Ascending aorta (tissue), 2 donors: Measurements from ENCODE around the gene PSORS1C1. TPM values are rescaled to one million over a fixed set of nuclear protein-coding genes. Genes with fewer than 3 reads are reported as not detected.

Source experiments
- DNase-seq, 2 donors: peaks; one replicate each; pipeline ENCODE4 v3.0.0-alpha.2; 2019; ENCODE audit warnings: low spot score in 2 of 2
- H3K27ac ChIP-seq, 2 donors: fragments of 200-600 bp; sonication (generic); one replicate each; pipeline ENCODE4 v1.5.1; 2016 to 2017; ENCODE audit warnings: mild to moderate bottlenecking in 1 of 2
- H3K27me3 ChIP-seq: fragments of 200-600 bp; sonication (generic); one replicate; pipeline ENCODE4 v1.5.1; 2017
- H3K36me3 ChIP-seq, 2 donors: fragments of 200-600 bp; sonication (generic); one replicate each; pipeline ENCODE4 v1.5.1; 2016
- H3K4me1 ChIP-seq, 2 donors: fragments of 200-600 bp; sonication (generic); one replicate each; pipeline ENCODE4 v1.5.1; 2016 to 2017; ENCODE audit warnings: mild to moderate bottlenecking in 1 of 2
- H3K4me3 ChIP-seq, 2 donors: fragments of 200-600 bp; sonication (generic); one replicate each; pipeline ENCODE4 v1.5.1; 2016 to 2017; ENCODE audit warnings: mild to moderate bottlenecking in 1 of 2
- H3K9me3 ChIP-seq, 2 donors: fragments of 200-600 bp; sonication (generic); one replicate each; pipeline ENCODE4 v1.5.1; 2016
- CTCF ChIP-seq, 3 experiments: fragments of 200-600 bp in 2 of 3; fragments of 450-650 bp in 1 of 3; sonication (generic) in 2 of 3; IDR thresholded peaks; one replicate each; pipeline ENCODE4 v1.5.1; 2016 to 2019; ENCODE audit warnings: antibody characterized with exemption in 3 of 3, mild to moderate bottlenecking in 1 of 3, moderate library complexity in 1 of 3
- intact Hi-C: fragments of 100-400 bp; cut with DNase I; formaldehyde crosslinking; loops from one replicate; pipeline ENCODE4 v1.15.1; 2023
- total RNA-seq: library from RNA; depleted of rRNA; stranded (reverse); fragments of >200 nt; gene quantifications from one replicate; pipeline ENCODE4 v1.1.0, GENCODE V29; 2016

Gene PSORS1C1
- total RNA-seq, 1 donor from 2014 or later = not detected

- Histone ChIP-seq H3K27ac (no peak overlapping the region), H3K9me3 (no peaks in the 10 kb centered on the region), H3K36me3 (no peaks in the 10 kb centered on the region), H3K27me3 (no peaks in the 10 kb centered on the region), H3K4me1 (peaks cover 0 to 8% of the 10 kb centered on the region in 2 donors), H3K4me3 (no peak overlapping the region)
- peak in 1 of 3 experiments; percentile 27 for TF ChIP-seq CTCF (IDR thresholded peaks at IDR 0.05)
- DNase-seq = no peak
- intact Hi-C loops = no loop called here
These were observed 30.8 kb upstream of the PSORS1C1 start for GRCh38 chr6:31083742-31084354.

- Histone ChIP-seq H3K27me3 (no peaks in the 10 kb centered on the region), H3K27ac (no peak overlapping the region), H3K4me1 (peaks cover 0 to 5% of the 10 kb centered on the region in 2 donors), H3K36me3 (no peaks in the 10 kb centered on the region), H3K4me3 (no peak overlapping the region), H3K9me3 (no peaks in the 10 kb centered on the region)
- intact Hi-C loops = loop anchor here (2.0 to 5.0 kb wide), 3 partner anchors 172 to 545 kb away; partner anchors contain the start of gene VARS2
- no peak for TF ChIP-seq CTCF (IDR thresholded peaks at IDR 0.05)
- no peak for DNase-seq
These were observed 27.7 kb upstream of the PSORS1C1 start for GRCh38 chr6:31086788-31087440.

GRCh38 chr6:31087494-31088089 lies 27.0 kb upstream of the PSORS1C1 start:
- no peaks in the 10 kb centered on the region for H3K27me3 ChIP-seq
- H3K27ac ChIP-seq = no peak overlapping the region
- peak; percentile 71 to 79 (median 72) for TF ChIP-seq CTCF (IDR thresholded peaks at IDR 0.05)
- DNase-seq = peak; percentile 16 to 90
- no peaks in the 10 kb centered on the region for H3K9me3 ChIP-seq
- no peak overlapping the region for H3K4me3 ChIP-seq
- H3K36me3 ChIP-seq = no peaks in the 10 kb centered on the region
- intact Hi-C loops = loop anchor here (2.0 to 5.0 kb wide), 3 partner anchors 173 to 545 kb away; partner anchors contain the start of gene VARS2
- peaks cover 0 to 5% of the 10 kb centered on the region in 2 donors for H3K4me1 ChIP-seq

- Histone ChIP-seq H3K27ac (no peak overlapping the region), H3K4me3 (no peak overlapping the region), H3K4me1 (peaks cover 0 to 5% of the 10 kb centered on the region in 2 donors), H3K27me3 (no peaks in the 10 kb centered on the region), H3K36me3 (no peaks in the 10 kb centered on the region), H3K9me3 (no peaks in the 10 kb centered on the region)
- no peak for TF ChIP-seq CTCF (IDR thresholded peaks at IDR 0.05)
- intact Hi-C loops = no loop called here
- no peak for DNase-seq
These were observed 24.2 kb upstream of the PSORS1C1 start for GRCh38 chr6:31090275-31090972.

- no peak overlapping the region for H3K27ac ChIP-seq
- intact Hi-C loops = no loop called here
- no peak for TF ChIP-seq CTCF (IDR thresholded peaks at IDR 0.05)
- no peak for DNase-seq
- no peaks in the 10 kb centered on the region for H3K36me3 ChIP-seq
- H3K4me3 ChIP-seq = no peak overlapping the region
- H3K9me3 ChIP-seq = no peaks in the 10 kb centered on the region
- H3K27me3 ChIP-seq = no peaks in the 10 kb centered on the region
- H3K4me1 ChIP-seq = peaks cover 0 to 5% of the 10 kb centered on the region in 2 donors
These were observed 23.6 kb upstream of the PSORS1C1 start for GRCh38 chr6:31090973-31091364.
